Chondrocyte (in vitro differentiated cells): ENCODE measurements around the gene ORMDL1. TPM values are rescaled to one million over a fixed set of nuclear protein-coding genes. Genes with fewer than 3 reads are reported as not detected.

Experiments
- DNase-seq: peaks from one replicate; pipeline ENCODE4 v3.0.0; 2021; ENCODE audit warnings: mixed read lengths, low spot score
- H3K27ac Mint-ChIP-seq: one replicate; pipeline ENCODE4 v1.8.0; 2021; ENCODE audit warnings: mild to moderate bottlenecking, moderate library complexity, mixed read lengths; ENCODE audit not compliant: unreplicated experiment
- H3K27me3 Mint-ChIP-seq: 2 replicates; pipeline ENCODE4 v1.8.0; 2021; ENCODE audit warnings: low read depth, mixed read lengths
- H3K36me3 Mint-ChIP-seq: 2 replicates; pipeline ENCODE4 v1.8.0; 2021; ENCODE audit warnings: low read depth, mixed read lengths
- H3K4me1 Mint-ChIP-seq: 2 replicates; pipeline ENCODE4 v1.8.0; 2021; ENCODE audit warnings: low read depth, mild to moderate bottlenecking, mixed read lengths
- H3K4me3 Mint-ChIP-seq: one replicate; pipeline ENCODE4 v1.8.0; 2021; ENCODE audit warnings: mild to moderate bottlenecking, moderate library complexity, mixed read lengths; ENCODE audit not compliant: unreplicated experiment
- H3K9me3 Mint-ChIP-seq: 2 replicates; pipeline ENCODE4 v1.8.0; 2021; ENCODE audit warnings: low read depth, mixed read lengths
- long read RNA-seq: library from polyadenylated mRNA; stranded (forward); transcript quantifications from one replicate; pipeline ENCODE4 v2.0.0, GENCODE V29; 2021
- total RNA-seq: library from RNA; stranded (reverse); gene quantifications from 3 replicates; pipeline ENCODE4 v1.2.1, GENCODE V29; 2021
- TF ChIP-seq, protein P1 (sequence below): fragments of 200-600 bp; sonication (generic); IDR thresholded peaks from 2 replicates; pipeline ENCODE4 v1.5.0; 2021; ENCODE audit warnings: antibody characterized with exemption, mild to moderate bottlenecking, moderate library complexity

ORMDL1 gene, protein sequence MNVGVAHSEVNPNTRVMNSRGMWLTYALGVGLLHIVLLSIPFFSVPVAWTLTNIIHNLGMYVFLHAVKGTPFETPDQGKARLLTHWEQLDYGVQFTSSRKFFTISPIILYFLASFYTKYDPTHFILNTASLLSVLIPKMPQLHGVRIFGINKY
- total RNA-seq, result 50.8 to 61.7 TPM (median 50.9 TPM) in 3 replicates
- long read RNA-seq, transcript ORMDL1-201 (3 exons, 2,692 nt), result major isoform, 47 of 106 reads
- long read RNA-seq, transcript ORMDL1-202 (5 exons, 1,137 nt), result minor isoform, 13 of 106 reads
- long read RNA-seq, transcript ORMDL1-203 (4 exons, 2,009 nt), result minor isoform, 28 of 106 reads
- long read RNA-seq, partial matches to known transcripts, result 8 of 106 reads
- long read RNA-seq, other reads (novel, unspliced or antisense), result 10 of 106 reads

DNA sequence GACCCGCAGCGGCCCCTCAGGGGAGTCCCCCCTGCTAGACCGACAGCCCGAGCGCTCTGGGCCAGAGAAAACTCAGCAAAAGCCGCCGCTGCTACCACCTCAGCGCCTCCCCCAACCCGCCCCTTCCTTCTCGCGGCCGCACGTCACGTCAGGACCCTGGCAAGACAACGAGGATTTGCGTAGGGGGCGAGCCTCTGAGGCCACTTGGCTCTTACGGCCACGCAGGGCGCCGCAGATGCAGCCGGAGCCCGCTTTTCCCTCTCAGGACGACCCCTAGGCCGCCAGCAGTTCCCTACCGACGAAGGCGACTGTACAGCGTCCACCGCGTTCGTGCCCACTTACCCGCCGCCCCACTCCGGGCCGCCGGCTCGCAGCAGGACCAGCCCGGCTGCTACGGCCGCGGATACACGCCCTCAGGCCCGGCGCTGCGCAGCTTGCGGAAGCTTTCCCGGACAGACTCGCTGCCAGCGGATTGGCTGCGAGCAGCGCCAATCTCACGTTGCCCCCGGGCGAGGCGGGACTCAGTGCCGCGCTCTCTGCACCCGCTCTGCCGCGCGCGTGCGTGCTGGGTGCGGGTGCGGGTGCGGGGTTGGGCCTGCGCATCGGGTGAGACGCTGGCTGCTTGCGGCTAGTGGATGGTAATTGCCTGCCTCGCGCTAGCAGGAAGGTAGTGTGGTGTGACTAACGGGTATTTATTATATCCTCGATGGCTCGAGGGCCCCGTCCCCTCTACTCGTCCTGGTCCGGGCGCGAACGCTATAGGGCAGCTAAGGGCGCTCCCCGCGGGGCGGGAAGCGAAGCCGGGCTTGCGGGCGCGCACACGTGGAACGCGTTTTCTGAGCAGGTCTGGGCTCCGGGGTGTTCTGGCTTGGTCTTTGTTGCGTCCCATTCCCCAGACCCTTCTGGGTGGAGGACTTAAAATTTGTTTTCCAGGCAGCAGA lies at the start of gene ORMDL1, which contains the start of gene PMS1:
ORMDL1 (minus strand) TSS at position 413 of the 941 bp plus-strand sequence. CDS start 1,744 bp downstream, outside the sequence.
PMS1 (plus strand) TSS at position 524 of the 941 bp plus-strand sequence. CDS start 7,360 bp downstream, outside the sequence.
- peaks cover 40% of the 10 kb centered on the region for H3K4me1 Mint-ChIP-seq
- H3K4me3 Mint-ChIP-seq, result peak within 1 kb of the TSS; percentile 88
- TF ChIP-seq, protein P1, sequence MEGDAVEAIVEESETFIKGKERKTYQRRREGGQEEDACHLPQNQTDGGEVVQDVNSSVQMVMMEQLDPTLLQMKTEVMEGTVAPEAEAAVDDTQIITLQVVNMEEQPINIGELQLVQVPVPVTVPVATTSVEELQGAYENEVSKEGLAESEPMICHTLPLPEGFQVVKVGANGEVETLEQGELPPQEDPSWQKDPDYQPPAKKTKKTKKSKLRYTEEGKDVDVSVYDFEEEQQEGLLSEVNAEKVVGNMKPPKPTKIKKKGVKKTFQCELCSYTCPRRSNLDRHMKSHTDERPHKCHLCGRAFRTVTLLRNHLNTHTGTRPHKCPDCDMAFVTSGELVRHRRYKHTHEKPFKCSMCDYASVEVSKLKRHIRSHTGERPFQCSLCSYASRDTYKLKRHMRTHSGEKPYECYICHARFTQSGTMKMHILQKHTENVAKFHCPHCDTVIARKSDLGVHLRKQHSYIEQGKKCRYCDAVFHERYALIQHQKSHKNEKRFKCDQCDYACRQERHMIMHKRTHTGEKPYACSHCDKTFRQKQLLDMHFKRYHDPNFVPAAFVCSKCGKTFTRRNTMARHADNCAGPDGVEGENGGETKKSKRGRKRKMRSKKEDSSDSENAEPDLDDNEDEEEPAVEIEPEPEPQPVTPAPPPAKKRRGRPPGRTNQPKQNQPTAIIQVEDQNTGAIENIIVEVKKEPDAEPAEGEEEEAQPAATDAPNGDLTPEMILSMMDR, result peak; percentile 13
- H3K9me3 Mint-ChIP-seq, result no peaks in the 10 kb centered on the region
- H3K27me3 Mint-ChIP-seq, result no peaks in the 10 kb centered on the region
- peak; percentile 99 for DNase-seq
- H3K36me3 Mint-ChIP-seq, result peaks cover 18% of the 10 kb centered on the region
- peak within 1 kb of the TSS; percentile 96 for H3K27ac Mint-ChIP-seq

DNA sequence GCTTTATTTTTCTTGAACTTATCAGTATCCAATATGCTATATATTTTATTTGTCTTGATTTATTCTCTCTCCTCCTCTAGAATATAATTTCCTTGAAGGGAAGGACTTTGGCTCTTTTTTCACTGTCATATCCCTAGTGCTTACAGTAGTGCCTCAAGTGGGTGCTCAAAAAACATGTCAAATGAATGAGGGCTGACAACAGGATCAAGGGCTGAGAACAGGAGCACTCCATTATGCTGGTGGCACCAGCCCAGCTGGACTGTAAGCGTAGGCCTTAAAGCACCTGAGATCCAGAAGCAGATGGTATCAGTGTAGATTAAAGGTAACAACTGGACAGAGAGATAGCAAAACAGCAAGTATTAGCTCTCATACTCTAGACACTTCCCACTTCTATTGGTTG lies 46.4 kb upstream of the ORMDL1 start:
- DNase-seq, result no peak
- peaks cover 22% of the 10 kb centered on the region for H3K4me1 Mint-ChIP-seq
- H3K27ac Mint-ChIP-seq, result no peak overlapping the region
- TF ChIP-seq, protein P1, result no peak
- no peak overlapping the region for H3K4me3 Mint-ChIP-seq
- no peaks in the 10 kb centered on the region for H3K9me3 Mint-ChIP-seq
- peaks cover 12% of the 10 kb centered on the region for H3K36me3 Mint-ChIP-seq
- no peaks in the 10 kb centered on the region for H3K27me3 Mint-ChIP-seq

DNA sequence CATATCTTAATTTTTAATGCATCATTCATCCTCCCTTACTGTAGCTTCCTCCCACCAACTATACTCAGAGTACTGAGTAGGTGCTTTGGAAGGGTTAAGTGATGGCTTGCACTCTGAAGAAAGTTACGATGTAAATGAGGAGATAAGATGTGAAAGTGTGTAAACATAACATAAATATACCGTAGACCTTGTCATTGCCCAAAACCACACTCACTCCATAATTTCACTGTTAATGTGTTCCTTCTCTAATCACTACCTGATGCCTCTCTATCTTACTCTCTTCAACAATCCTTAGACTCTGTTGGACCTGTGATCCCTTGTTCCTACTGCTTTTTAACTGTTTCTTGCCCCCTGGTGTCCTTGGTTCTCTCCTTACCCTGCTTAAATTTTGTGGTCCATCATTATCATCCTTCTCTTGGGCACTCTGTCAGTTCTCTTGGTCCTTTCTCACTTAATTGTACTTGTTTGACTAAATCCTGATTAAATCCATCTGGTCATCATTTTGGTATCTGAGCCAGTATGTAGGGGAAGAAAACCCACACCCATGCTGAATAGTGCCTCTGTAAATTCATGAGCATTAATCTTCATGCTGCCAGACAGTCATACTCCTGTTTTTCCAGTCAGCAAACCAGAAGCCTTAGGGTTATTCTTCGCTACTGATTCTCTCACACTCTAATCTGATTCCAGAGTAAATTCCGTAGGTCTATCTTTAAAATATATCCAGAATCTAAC lies 45.1 kb upstream of the ORMDL1 start:
- Mint-ChIP-seq H3K27me3 (no peaks in the 10 kb centered on the region), H3K36me3 (peaks cover 10% of the 10 kb centered on the region), H3K27ac (no peak overlapping the region), H3K9me3 (no peaks in the 10 kb centered on the region), H3K4me1 (peaks cover 23% of the 10 kb centered on the region), H3K4me3 (no peak overlapping the region)
- TF ChIP-seq, protein P1, result no peak
- no peak for DNase-seq

DNA sequence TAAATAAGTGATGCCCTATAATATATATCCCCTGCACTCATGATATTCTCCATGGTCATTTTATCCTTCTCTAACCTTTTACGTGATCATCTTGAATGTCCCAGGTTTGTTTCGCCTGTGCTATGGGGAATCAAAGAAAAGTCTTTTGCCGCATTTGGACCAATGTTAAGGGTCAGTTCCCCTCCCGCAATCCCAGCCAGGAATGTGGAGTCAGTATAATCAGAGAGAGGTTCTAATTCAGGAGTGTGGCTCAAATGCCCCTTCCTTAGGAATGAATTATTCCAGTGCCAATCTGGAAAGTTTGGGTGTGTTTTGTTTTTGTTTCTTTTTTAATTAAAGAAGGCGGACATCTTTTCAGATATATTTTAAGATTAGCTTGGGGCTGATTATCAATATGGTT lies 41.9 kb upstream of the ORMDL1 start:
- no peak for DNase-seq
- TF ChIP-seq, protein P1, result no peak
- Mint-ChIP-seq H3K27me3 (no peaks in the 10 kb centered on the region), H3K4me3 (no peak overlapping the region), H3K9me3 (no peaks in the 10 kb centered on the region), H3K4me1 (peaks cover 21% of the 10 kb centered on the region), H3K27ac (no peak overlapping the region), H3K36me3 (peaks cover 6% of the 10 kb centered on the region)
